GM12892 (cell line): ENCODE data around the gene MTX1.

ENCODE experiments used
- DNase-seq: peaks from one replicate; pipeline ENCODE4 v3.0.0; 2011; ENCODE audit not compliant: insufficient read length
- FAIRE-seq: peaks from 2 replicates; lab custom pipeline; 2011; peaks lifted over from hg19 to GRCh38; lab: Jason Lieb, UNC
- POLR2A ChIP-seq: IDR thresholded peaks from 2 replicates; pipeline ENCODE4 v1.6.1; 2011; ENCODE audit warnings: low read depth, low read length, control low read depth
- POLR2AphosphoS5 ChIP-seq: IDR thresholded peaks from 2 replicates; pipeline ENCODE4 v1.6.1; 2011; ENCODE audit warnings: low read depth, low read length, control low read depth
- TAF1 ChIP-seq: IDR thresholded peaks from 2 replicates; pipeline ENCODE4 v1.6.1; 2011; ENCODE audit warnings: low read depth, mild to moderate bottlenecking, control low read depth, low read length, borderline replicate concordance

Gene MTX1

DNA sequence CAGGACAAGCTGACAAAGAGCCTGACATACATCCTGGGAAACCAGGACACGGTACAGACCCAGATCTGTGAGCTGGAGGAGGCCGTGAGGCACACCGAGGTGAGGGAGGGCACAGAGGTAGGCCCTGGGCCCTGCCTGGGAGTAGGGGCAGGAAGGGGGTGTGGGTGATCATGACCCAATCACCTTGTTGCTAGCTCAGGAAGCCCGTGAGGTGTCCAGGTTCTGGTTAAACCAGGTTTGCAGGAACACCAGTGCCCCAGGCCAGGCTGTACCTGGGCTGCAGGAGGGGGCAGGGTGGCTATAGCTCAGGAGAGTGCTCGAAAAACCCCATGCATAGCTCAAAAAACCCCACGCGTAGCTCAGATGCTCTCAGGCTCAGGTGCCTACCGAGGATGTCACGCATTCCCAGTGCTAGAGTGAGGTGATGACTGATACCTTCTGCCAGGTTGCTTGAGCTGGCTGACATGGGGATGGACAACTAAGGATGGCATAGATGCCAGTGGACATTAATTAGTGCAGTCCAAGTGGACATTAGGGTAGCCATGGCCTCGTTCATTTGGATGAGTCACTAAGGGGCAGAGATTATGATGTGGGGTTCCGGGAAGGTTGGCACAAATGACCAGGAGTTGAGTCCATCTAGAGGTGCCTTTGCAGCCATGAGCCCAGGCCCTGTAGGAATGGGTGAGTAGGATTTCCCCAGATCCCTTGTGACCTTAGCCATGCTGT, 31.1 kb upstream of the MTX1 start:
- DNase-seq (peak; percentile 13), FAIRE-seq (no peak)

DNA sequence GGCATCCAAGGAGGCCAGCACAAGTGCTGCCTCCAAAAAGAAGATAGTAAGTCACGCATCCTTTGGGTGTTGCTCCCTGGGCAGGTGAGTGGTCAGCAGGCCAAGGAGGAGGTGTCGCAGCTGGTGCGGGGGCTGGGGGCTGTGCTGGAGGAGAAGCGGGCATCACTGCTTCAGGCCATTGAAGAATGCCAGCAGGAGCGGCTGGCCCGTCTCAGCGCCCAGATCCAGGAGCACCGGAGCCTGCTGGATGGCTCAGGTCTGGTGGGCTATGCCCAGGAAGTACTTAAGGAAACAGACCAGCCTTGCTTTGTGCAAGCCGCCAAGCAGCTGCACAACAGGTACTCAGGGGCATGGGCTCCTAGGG, 30.6 kb upstream of the MTX1 start:
- DNase-seq, result peak; percentile 13
- no peak for FAIRE-seq
- no peak for TF ChIP-seq TAF1
- TF ChIP-seq POLR2AphosphoS5, result no peak
- no peak for TF ChIP-seq POLR2A

More for the DNA sequence above, 31.1 kb upstream of the MTX1 start:
- TF ChIP-seq POLR2A (no peak), TAF1 (no peak), POLR2AphosphoS5 (no peak)

DNA sequence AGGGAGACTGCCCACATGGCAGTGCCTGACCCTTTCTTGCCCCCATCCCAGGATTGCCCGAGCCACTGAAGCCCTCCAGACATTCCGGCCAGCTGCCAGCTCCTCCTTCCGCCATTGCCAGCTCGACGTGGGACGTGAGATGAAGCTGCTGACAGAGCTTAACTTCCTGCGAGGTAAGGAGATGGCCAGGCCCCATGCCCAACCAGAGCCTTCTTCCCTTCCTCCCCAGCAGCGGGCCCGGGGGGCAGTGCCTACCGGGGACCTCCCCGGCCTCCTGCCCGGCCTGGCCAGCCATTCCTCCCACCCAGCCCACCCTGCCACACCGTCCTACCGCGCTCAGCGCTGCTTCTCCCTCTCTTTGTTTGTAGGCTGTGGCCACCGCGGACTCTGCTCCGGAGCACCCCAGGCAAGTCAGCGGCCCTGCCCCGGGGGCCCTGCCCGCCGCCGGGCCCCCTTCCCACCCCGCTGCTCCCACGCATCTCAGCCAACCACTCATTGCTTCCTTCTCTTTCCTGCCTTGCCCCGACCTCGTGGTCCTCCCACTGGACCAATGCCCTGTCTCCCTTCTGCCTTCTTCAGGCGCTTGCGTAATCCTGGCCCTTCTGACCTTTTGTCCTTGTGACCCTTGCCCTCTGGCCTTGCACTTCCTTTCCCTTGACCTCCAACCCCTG, 29.9 kb upstream of the MTX1 start:
- TF ChIP-seq POLR2AphosphoS5 (no peak), TAF1 (no peak), POLR2A (no peak)
- FAIRE-seq (no peak), DNase-seq (peak; percentile 19)

DNA sequence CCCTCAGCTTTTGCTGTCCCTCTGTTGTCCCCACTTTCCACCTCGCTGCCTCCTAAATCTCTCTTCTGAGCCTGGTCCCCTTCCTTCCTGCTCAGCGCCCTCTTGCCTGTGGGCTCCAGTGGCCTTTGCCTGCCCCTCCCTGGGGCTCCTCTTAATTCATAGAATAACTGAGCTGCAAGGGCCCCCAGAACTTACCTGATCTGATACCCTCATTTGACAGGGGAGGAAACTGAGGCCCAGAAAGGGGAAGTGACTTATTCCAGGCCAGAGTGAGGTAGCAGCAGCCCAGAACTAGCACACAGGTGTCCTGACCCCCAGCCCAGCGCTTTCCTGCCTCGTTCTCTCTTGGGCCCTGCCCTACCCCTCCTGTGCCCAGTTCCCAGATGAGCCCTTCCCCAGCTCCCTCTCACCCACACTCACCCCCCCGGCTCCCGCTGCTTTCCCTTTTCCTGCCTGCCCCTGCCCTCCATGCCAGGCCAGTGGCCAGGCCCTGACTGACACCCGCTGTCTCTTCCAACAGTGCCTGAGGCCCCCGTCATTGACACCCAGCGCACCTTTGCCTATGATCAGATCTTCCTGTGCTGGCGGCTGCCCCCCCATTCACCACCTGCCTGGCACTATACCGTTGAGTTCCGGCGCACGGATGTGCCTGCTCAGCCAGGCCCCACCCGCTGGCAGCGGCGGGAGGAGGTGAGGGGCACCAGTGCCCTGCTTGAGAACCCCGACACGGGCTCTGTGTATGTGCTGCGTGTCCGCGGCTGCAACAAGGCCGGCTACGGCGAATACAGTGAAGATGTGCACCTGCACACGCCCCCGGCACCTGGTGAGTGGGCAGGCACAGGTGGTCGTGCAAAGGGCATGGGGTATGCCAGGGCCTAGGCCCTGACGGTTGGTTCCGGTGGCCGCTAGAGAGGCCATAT, 29.1 kb upstream of the MTX1 start:
- TF ChIP-seq POLR2A (no peak), POLR2AphosphoS5 (no peak), TAF1 (no peak)
- no peak for FAIRE-seq

DNA sequence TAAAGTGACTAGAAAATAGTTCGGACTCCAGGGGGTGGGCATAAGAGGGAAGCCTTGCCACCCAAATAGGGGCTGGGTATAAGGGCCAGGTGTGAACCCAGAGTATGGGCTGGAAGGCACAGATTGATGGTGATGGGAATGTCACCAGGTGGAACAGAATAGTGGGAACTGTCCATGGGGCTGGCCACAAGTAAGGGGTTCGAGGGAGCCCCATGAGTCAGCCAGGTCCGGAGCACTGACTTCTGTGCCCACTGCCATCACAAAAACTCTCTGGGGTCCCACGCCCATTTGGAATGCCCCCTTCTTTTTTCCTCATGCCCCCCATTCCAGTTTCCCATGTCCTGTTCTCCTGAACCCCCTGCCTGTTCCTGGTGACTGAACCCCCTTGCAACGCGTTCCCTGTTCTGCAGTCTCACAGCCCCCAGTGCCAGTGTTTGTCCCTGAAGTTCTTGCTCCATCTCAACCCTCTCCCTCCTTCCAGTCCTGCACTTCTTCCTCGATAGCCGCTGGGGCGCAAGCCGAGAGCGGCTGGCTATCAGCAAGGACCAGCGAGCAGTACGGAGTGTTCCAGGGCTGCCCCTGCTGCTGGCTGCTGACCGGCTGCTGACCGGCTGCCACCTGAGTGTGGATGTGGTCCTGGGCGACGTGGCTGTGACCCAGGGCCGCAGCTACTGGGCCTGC, 27.0 kb upstream of the MTX1 start:
- TF ChIP-seq TAF1 (no peak), POLR2AphosphoS5 (no peak), POLR2A (no peak)
- no peak for DNase-seq
- FAIRE-seq, result no peak

More for the DNA sequence above, 29.1 kb upstream of the MTX1 start:
- peak; percentile 12 for DNase-seq

DNA sequence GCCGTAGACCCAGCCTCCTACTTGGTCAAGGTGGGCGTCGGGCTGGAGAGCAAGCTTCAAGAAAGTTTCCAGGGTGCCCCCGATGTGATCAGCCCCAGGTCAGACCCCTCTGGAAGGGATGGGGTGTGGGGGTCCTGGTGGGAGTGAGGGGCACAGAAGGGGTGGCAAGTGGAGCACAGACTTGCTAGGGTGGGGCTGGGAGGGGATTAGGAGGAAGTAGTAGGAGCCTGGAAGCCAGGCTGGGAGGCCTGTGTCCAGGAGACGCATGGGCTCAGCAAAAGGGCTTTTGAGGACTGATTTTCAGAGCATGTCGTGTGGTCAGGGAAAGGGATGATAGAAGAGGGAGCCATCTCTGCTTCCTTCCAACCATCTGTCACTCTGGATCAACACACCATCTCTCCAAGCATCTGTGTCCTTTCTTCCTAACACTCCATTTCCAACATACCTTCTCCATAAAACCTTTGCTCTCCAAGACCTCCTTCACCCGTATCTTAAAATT, 26.4 kb upstream of the MTX1 start:
- no peak for TF ChIP-seq POLR2A
- TF ChIP-seq TAF1, result no peak
- TF ChIP-seq POLR2AphosphoS5, result no peak
- FAIRE-seq (no peak), DNase-seq (no peak)

DNA sequence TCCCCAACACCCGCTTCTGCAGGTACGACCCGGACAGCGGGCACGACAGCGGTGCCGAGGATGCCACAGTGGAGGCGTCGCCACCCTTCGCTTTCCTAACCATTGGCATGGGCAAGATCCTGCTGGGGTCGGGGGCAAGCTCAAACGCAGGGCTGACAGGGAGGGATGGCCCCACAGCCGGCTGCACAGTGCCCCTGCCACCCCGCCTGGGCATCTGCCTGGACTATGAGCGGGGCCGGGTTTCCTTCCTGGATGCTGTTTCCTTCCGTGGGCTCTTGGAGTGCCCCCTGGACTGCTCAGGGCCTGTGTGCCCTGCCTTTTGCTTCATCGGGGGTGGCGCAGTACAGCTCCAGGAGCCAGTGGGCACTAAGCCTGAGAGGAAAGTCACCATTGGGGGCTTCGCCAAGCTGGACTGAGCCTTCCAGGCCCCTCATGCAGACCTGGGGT, 24.7 kb upstream of the MTX1 start:
- TF ChIP-seq TAF1 (no peak), POLR2A (no peak), POLR2AphosphoS5 (no peak)
- FAIRE-seq, result no peak
- peak; percentile 5 for DNase-seq

DNA sequence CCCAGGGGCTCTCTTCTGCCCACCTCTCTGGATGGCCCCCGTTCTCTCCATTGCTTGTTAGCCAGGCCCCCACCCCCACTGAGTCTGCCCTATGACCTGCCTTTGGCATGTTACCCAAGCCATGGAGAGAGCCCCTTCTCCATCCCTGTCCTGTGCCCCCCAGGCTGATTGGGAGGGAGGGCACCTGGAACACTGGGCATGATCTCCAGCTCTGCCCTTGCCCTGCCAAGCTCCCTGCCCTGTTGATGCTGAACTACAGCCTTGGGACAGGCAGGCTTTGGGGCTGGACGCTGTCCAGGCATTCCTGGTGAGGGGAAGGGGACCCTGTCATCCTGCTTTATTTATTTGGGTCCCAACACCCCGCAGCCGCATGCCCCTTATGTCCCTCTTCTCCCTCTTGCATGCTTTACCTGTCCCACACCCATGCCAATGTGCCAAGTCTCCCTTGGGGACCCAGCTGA, 24.1 kb upstream of the MTX1 start:
- FAIRE-seq, result no peak
- TF ChIP-seq POLR2A (no peak), POLR2AphosphoS5 (no peak), TAF1 (no peak)

DNA sequence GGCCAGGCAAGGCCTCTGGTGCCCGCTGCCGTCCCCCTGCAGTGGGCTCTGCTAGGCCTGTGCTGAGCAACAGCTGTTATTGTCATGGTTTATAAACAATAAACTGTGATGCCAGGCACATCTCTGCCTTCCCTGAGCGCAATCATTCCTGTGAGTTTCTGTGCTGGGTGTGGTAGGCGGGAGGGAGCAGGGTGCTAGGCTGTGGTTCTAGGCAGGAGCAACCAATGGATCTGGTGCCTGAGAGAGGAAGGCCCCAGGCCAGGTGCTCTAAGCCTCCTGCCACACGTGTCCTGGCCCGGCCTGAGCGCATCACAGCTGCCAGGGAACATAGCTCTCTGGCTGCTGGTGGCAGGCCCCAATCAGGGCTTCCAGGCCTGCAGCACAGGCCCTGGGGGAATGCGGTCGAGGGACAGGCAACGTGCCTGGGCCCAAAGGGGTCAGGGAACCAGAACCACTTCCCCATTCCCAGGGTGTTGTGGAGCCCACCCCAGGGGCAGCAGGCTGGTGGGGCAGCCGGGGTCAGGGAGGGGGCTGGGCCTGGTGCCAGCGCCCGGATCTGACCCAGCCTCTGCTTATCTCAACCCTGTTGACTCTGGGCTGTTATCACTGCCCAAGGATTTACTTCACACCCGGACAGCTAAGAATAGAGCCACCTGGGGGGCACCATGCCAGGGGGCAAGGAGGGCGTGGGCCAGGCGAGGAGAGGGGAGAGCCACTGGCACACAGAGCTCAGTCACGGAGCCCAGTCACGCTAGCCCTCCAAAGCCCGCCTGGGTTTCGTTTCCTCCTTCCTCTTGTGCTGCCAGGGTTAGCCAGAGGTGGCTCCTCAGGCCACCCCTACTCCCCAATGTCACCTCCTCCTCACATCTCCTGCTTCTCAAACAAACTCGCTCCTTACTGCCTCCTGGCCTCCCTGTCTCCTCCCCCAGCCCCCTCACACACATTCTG, 23.4 kb upstream of the MTX1 start:
- DNase-seq (peak; percentile 88), FAIRE-seq (peak; percentile 87)
- TF ChIP-seq POLR2AphosphoS5 (no peak), POLR2A (peak; percentile 43; the same call in 1 of the 2 replicates)

More for the DNA sequence above, 24.1 kb upstream of the MTX1 start:
- DNase-seq, result no peak

DNA sequence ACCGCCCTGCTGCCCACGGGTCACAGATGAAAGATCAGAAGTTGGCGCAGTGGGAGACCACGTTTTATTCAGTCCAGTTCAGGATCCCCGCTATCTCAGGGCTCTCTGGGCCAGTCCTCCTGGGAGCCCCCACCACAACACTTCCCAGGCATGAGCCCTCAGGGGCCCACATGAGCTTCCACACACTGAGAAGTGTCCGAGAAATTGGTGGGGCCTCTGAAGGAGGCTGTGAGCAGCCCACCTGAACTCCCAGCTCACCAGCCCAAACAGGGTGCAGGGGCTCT, 22.8 kb upstream of the MTX1 start:
- TF ChIP-seq TAF1, result no peak
- no peak for TF ChIP-seq POLR2A
- no peak for TF ChIP-seq POLR2AphosphoS5
- DNase-seq (no peak), FAIRE-seq (peak; percentile 57)
